Ovary (tissue), 9 donors: ENCODE measurements around the gene VIP. TPM values are rescaled to one million over a fixed set of nuclear protein-coding genes. Genes with fewer than 3 reads are reported as not detected.

Experiments
- DNase-seq, 5 donors: peaks; one replicate each; pipeline ENCODE4 v3.0.0-alpha.2; 2019 to 2020
- H3K27ac ChIP-seq, 2 donors: fragments of 200-600 bp; one replicate each; pipeline versions ENCODE4 v1.5.1 to v1.8.0; 2019 to 2022
- H3K27me3 ChIP-seq: fragments of 200-600 bp; one replicate; pipeline ENCODE4 v1.8.0; 2022
- H3K36me3 ChIP-seq: fragments of 200-600 bp; sonication (generic); one replicate; pipeline ENCODE4 v1.5.1; 2019
- H3K4me1 ChIP-seq: one replicate; pipeline ENCODE4 v1.8.1; 2013; ENCODE audit warnings: mild to moderate bottlenecking, moderate library complexity; ENCODE audit not compliant: insufficient read depth
- H3K4me3 ChIP-seq: fragments of 200-600 bp; sonication (generic); one replicate; pipeline ENCODE4 v1.5.1; 2017
- H3K9me3 ChIP-seq, 2 donors: fragments of 200-600 bp in 1 of 2; sonication (generic) in 1 of 2; one replicate each; pipeline versions ENCODE4 v1.5.1 to v1.8.1; 2013 to 2019; ENCODE audit warnings: mild to moderate bottlenecking in 1 of 2, moderate library complexity in 1 of 2
- EP300 ChIP-seq: sonication (generic); formaldehyde crosslinking; IDR thresholded peaks from one replicate; pipeline ENCODE4 v1.6.1; 2017; ENCODE audit warnings: antibody characterized with exemption
- POLR2A ChIP-seq: fragments of 450-650 bp; IDR thresholded peaks from one replicate; pipeline ENCODE4 v1.6.1; 2017; ENCODE audit warnings: antibody characterized with exemption, mild to moderate bottlenecking, moderate library complexity
- WGBS, 3 donors: extraction: QIAGEN DNeasy Blood & Tissue Kit in 1 of 3; methylation state at CpG; one replicate each; pipeline versions ENCODE4 v1.1.5 to v1.1.7; 2013 to 2017; 5-methylcytosine and 5-hydroxymethylcytosine counted together
- intact Hi-C, 4 donors: fragments of 100-400 bp; cut with DNase I; formaldehyde crosslinking; loops; one replicate each; pipeline versions ENCODE4 v1.11.0 to v1.15.1; 2022 to 2023
- polyA plus RNA-seq, 2 donors: library from polyadenylated mRNA; stranded (reverse); fragments of 200-250 nt in 1 of 2; fragments of 350-450 nt in 1 of 2; fragmentation: Illumina TruSeq in 1 of 2; extraction: RNeasy Lipid Tissue Mini Kit (QIAGEN cat#74804) in 1 of 2; gene quantifications; one replicate each; pipeline ENCODE4 v1.2.3, GENCODE V29; 2013 to 2014
- total RNA-seq, 7 donors: library from RNA; depleted of rRNA in 2 of 7; stranded (reverse); fragments of >200 nt in 2 of 7; fragmentation: NEBNext Ultra II Directional in 3 of 7; extraction: Animal tissue kit (Norgen Biotek cat#: 25700) in 3 of 7; gene quantifications; one replicate each; pipeline versions ENCODE4 v1.1.0 to v1.2.4, GENCODE V29; 2016 to 2023
- TF ChIP-seq, protein P1 (sequence below), 3 donors: fragments of 450-650 bp in 2 of 3; fragments of 200-600 bp in 1 of 3; IDR thresholded peaks; one replicate each; pipeline versions ENCODE4 v1.5.1 to v1.8.0; 2016 to 2022; ENCODE audit warnings: antibody characterized with exemption in 3 of 3, mild to moderate bottlenecking in 1 of 3
- donor health status: DM: no; HTN: no; CAD: no; lungs with moderate emphysema.
- donor health status: DM: no; HTN: no; CAD: no.
- donor health status: Bipolar disorder and iron deficiency.
- donor health status: DM: yes; HTN: yes; CAD: no.
- donor health status: DM: no; HTN: no; CAD: no.
- donor health status: DM: yes; HTN: yes; CAD: no.

Gene VIP
- total and polyA plus RNA-seq, 9 donors: 0.31 to 0.63 (median 0.45) TPM; not detected in 2

DNA sequence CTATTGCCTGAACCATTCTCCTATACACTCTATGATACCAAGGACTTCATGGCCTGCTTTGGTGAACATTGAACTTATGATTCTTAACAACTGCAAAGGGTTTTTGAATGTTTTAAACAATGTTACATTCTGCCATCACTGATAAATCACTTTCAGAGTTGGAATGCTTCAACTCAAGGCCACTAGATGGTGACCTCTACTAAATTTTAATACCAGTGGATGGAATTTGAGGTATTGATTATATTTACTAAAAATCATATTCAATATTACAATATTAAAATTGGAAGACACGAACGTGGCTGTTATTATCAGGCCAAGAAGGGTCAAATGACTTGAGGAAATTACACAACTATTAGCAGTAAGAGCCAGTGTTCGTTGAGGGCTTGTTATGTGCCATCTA lies 34.3 kb upstream of the VIP start:
- no peaks in the 10 kb centered on the region for H3K9me3 ChIP-seq
- H3K4me1 ChIP-seq: no peaks in the 10 kb centered on the region
- no peak for DNase-seq
- 62 to 65% (median 64%) methylated on average over 3 of the region's 3 CpGs for WGBS, 3 donors
- TF ChIP-seq EP300: no peak
- intact Hi-C loops: no loop called here
- no peaks in the 10 kb centered on the region for H3K36me3 ChIP-seq
- no peak overlapping the region for H3K27ac ChIP-seq
- no peaks in the 10 kb centered on the region for H3K27me3 ChIP-seq
- H3K4me3 ChIP-seq: no peak overlapping the region

DNA sequence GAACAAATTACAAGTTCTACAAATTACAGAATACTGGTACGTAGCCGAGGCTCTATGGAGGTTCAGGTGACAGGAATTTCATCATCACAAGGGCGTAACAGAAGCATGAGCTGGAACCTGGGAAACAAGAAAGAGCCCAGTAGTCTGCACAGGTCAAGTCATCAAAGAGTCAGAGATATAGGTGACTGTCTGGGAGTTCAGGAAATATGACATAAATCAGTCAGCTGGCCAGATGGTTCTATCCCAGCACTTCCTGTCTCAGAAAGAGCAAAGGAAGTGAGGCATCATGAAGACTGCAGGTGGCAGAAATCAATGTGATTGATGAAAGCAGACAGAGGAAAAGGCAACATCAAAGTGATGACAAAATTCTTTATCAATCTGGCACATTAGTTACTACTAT lies 29.6 kb upstream of the VIP start:
- Histone ChIP-seq H3K36me3 (no peaks in the 10 kb centered on the region), H3K27ac (no peak overlapping the region), H3K27me3 (no peaks in the 10 kb centered on the region), H3K4me3 (no peak overlapping the region), H3K4me1 (no peaks in the 10 kb centered on the region), H3K9me3 (no peaks in the 10 kb centered on the region)
- intact Hi-C loops: no loop called here
- TF ChIP-seq EP300 (no peak), POLR2A (no peak)
- TF ChIP-seq, protein P1, sequence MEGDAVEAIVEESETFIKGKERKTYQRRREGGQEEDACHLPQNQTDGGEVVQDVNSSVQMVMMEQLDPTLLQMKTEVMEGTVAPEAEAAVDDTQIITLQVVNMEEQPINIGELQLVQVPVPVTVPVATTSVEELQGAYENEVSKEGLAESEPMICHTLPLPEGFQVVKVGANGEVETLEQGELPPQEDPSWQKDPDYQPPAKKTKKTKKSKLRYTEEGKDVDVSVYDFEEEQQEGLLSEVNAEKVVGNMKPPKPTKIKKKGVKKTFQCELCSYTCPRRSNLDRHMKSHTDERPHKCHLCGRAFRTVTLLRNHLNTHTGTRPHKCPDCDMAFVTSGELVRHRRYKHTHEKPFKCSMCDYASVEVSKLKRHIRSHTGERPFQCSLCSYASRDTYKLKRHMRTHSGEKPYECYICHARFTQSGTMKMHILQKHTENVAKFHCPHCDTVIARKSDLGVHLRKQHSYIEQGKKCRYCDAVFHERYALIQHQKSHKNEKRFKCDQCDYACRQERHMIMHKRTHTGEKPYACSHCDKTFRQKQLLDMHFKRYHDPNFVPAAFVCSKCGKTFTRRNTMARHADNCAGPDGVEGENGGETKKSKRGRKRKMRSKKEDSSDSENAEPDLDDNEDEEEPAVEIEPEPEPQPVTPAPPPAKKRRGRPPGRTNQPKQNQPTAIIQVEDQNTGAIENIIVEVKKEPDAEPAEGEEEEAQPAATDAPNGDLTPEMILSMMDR (IDR thresholded peaks at IDR 0.05): no peak
- no peak for DNase-seq
- 22 to 37% (median 31%) methylated on average over 3 of the region's 3 CpGs for WGBS, 3 donors

DNA sequence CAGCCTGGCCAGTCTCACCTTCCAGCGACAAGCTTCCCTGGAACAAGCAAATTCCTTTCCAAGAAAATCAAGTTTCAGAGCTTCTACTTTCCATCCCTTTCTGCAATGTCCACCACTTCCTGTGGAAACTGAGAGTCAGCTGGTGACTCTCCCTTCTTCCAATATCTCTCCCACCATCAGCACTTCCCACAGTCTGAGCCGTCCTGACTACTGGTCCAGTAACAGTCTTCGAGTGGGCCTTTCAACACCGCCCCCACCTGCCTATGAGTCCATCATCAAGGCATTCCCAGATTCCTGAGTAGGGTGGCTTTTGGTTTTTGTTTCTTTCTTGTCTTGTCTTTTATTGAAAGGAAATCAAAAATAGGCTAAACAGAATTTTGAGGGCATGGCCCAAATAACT lies 28.6 kb upstream of the VIP start:
- no peaks in the 10 kb centered on the region for H3K9me3 ChIP-seq
- H3K4me1 ChIP-seq: no peaks in the 10 kb centered on the region
- H3K4me3 ChIP-seq: no peak overlapping the region
- TF ChIP-seq, protein P1 (IDR thresholded peaks at IDR 0.05): no peak
- TF ChIP-seq POLR2A: no peak
- no peak for TF ChIP-seq EP300
- no peak for DNase-seq
- H3K36me3 ChIP-seq: no peaks in the 10 kb centered on the region
- 78 to 85% (median 80%) methylated on average over 4 of the region's 4 CpGs for WGBS, 3 donors
- intact Hi-C loops: no loop called here
- H3K27me3 ChIP-seq: no peaks in the 10 kb centered on the region
- H3K27ac ChIP-seq: no peak overlapping the region

DNA sequence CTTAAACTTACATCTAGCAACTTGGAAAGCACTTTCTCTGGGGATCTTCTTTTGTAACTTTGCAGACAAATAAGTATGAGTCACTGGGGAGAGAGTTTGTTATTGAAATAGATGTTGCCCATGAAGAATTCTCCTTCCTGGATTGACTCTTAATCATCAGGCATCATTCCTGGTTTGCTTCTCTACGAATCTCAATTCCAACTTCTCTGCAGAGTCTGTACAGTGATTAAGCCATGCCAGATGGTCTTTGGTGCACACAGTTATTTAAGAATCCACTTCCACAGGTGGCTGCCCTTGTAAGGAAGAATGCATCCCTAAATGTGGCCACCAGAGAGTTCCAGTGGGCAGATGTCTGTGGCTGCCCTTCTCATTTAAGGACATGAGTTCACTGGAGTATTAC lies 27.2 kb upstream of the VIP start:
- H3K36me3 ChIP-seq: no peaks in the 10 kb centered on the region
- H3K4me3 ChIP-seq: no peak overlapping the region
- DNase-seq: no peak
- H3K4me1 ChIP-seq: no peaks in the 10 kb centered on the region
- TF ChIP-seq, protein P1 (IDR thresholded peaks at IDR 0.05): no peak
- TF ChIP-seq EP300 (no peak), POLR2A (no peak)
- no peaks in the 10 kb centered on the region for H3K9me3 ChIP-seq
- intact Hi-C loops: no loop called here
- 47 to 59% (median 48%) methylated on average over 1 of the region's 1 CpG for WGBS, 3 donors
- H3K27ac ChIP-seq: no peak overlapping the region
- H3K27me3 ChIP-seq: no peaks in the 10 kb centered on the region

DNA sequence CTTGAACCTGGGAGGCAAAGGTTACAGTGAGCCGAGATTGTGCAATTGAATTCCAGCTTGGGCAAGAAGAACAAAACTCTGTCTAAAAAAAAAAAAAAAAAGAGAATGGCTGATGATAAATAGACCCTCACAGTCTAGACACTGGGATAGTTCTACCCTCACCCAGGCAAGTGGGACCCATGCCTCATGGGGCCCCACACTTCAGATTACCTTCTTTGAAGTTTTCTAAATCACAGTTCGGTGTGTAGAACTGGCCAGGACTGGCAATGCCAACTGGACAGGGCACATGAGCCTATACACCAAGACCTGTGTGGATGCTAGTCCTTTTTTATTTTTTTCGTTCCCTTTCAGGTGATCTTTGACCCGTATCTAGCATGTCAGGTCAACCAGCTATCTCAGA lies 24.3 kb upstream of the VIP start:
- Histone ChIP-seq H3K9me3 (no peaks in the 10 kb centered on the region), H3K4me3 (no peak overlapping the region), H3K4me1 (no peaks in the 10 kb centered on the region), H3K36me3 (no peaks in the 10 kb centered on the region), H3K27ac (no peak overlapping the region), H3K27me3 (no peaks in the 10 kb centered on the region)
- TF ChIP-seq POLR2A: no peak
- TF ChIP-seq, protein P1 (IDR thresholded peaks at IDR 0.05): no peak
- intact Hi-C loops: no loop called here
- no peak for DNase-seq
- 62 to 88% (median 63%) methylated on average over 4 of the region's 4 CpGs for WGBS, 3 donors
